ENCODE results near the gene CIC.

Gene CIC

DNA sequence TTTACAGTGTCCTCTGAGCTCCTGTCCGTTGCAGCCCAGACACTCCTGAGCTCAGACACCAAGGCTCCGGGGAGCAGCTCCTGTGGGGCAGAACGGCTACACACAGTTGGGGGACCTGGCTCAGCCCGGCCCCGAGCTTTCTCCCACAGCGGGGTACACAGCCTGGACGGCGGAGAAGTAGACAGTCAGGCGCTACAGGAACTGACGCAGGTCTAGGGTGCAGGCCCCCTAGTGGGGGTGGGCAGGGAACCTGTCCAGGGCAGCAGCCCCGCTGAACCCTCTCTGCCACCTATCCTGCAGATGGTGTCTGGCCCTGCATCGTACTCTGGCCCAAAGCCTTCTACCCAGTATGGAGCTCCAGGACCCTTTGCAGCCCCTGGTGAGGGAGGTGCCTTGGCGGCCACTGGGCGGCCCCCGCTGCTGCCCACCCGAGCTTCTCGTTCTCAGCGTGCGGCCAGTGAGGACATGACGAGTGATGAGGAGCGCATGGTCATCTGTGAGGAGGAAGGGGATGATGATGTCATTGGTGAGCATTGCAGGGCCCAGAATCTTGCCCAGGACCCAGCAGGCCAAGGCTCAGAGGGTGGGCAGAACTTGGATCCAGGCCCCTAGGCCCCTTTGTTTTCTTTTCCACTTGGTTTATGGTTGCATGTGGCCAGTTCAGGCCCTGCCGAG is 20.0 kb downstream of the CIC start:
- ATAC-seq (no peak), DNase-seq (no peak)

DNA sequence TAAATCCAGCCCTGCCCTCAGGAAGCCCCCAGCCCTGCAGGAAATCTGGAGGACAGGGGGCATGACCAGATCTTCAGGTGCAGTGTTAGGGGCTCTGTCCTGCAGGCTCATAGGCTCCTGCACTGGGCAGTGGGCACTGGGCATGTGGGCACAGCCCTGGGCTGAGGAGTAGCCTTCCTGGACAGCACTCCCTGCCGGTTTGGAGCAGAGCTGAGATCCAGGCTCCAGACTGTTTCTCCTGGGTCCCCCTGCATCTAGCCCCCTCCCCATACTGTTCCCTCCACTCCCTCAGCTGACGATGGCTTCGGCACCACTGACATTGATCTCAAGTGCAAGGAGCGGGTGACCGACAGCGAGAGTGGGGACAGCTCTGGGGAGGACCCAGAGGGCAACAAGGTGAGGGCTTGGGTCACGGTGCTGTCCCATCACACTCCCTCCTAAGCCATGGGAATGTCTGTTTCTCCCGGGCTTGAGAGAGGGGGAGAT is 20.5 kb downstream of the CIC start:
- ATAC-seq = no peak
- no peak for DNase-seq

DNA sequence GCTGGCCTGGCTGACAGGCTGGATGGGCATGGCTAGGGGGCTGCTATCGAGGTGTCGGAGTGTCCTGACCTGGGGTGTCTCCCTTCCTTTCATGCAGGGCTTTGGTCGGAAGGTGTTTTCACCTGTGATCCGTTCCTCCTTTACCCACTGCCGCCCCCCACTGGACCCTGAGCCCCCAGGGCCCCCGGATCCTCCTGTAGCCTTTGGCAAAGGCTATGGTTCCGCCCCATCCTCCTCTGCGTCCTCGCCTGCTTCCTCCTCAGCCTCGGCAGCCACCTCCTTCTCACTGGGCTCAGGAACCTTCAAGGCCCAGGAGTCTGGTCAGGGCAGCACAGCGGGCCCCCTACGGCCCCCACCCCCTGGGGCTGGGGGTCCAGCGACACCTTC is 21.1 kb downstream of the CIC start:
- DNase-seq = no peak
- ATAC-seq = no peak

DNA sequence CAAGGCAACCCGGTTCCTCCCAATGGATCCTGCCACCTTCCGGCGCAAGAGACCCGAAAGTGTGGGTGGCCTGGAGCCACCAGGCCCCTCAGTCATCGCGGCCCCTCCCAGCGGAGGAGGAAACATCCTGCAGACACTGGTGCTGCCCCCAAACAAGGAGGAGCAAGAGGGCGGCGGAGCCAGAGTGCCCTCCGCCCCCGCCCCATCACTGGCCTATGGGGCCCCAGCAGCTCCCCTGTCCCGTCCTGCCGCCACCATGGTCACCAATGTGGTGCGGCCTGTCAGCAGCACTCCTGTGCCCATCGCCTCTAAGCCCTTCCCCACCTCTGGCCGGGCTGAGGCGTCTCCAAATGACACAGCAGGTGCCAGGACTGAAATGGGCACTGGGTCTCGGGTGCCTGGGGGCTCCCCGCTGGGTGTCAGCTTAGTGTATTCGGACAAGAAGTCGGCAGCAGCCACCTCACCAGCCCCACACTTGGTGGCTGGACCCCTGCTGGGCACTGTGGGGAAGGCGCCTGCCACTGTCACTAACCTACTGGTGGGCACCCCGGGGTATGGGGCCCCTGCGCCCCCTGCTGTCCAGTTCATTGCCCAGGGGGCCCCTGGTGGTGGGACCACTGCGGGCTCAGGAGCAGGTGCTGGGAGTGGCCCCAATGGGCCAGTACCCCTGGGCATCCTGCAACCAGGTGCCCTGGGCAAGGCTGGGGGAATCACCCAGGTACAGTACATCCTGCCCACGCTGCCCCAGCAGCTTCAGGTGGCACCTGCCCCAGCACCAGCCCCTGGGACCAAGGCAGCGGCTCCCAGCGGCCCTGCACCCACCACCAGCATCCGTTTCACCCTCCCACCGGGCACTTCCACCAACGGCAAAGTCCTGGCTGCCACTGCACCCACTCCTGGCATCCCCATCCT is 21.7 kb downstream of the CIC start:
- DNase-seq (peak; percentile 77), ATAC-seq (peak; percentile 60)

DNA sequence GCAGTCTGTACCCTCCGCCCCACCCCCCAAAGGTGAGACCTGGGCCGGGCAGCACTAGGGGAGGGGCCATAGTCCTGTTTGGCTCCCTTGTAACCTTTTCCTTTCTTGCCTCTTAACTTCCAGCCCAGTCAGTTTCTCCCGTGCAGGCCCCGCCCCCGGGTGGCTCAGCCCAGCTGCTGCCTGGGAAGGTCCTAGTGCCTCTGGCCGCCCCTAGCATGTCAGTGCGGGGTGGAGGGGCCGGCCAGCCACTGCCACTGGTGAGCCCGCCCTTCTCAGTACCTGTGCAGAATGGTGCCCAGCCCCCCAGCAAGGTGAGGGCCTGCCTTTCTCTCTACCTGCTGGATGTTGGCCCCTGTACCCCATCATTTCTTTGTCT is 22.4 kb downstream of the CIC start:
- ATAC-seq = no peak
- no peak for DNase-seq

DNA sequence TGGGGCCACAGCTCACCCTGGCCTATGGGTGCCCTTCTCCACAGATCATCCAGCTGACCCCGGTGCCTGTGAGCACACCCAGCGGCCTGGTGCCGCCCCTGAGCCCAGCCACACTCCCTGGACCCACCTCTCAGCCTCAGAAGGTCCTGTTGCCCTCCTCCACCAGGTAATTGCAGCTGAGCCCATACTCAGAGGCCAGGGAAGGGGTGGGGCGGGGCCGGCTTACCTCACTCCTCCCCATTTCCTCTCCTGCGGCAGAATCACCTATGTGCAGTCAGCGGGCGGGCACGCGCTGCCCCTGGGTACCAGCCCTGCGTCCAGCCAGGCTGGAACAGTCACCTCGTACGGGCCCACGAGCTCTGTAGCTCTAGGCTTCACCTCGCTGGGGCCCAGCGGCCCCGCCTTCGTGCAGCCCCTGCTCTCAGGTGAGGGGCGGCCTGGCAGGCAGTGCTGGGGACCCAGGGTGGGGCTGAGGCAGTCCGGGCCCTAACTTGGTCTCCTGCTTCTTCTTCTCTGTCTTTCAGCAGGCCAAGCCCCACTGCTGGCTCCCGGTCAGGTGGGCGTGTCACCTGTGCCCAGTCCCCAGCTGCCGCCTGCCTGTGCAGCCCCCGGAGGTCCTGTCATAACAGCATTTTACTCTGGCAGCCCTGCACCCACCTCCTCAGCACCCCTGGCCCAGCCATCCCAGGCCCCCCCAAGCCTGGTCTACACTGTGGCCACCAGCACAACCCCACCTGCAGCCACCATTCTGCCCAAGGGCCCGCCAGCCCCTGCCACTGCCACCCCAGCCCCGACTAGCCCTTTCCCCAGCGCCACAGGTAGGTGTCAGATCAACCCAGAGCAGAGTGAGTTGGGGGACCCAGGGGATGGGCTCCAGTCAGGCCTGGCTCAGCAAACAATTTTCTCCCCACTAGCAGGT is 23.2 kb downstream of the CIC start:
- ATAC-seq = no peak
- DNase-seq = no peak

DNA sequence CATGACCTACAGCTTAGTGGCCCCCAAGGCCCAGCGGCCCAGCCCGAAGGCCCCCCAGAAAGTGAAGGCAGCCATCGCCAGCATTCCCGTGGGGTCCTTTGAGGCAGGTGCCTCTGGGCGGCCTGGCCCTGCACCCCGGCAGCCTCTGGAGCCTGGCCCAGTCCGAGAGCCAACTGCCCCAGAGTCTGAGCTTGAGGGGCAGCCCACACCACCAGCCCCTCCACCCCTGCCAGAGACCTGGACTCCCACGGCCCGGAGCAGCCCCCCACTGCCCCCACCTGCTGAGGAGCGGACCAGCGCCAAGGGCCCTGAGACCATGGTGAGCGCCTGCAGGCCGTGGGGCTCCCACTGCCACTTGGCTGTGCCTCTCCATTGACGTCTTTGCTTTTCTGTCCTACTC is 23.9 kb downstream of the CIC start:
- DNase-seq (no peak), ATAC-seq (no peak)

DNA sequence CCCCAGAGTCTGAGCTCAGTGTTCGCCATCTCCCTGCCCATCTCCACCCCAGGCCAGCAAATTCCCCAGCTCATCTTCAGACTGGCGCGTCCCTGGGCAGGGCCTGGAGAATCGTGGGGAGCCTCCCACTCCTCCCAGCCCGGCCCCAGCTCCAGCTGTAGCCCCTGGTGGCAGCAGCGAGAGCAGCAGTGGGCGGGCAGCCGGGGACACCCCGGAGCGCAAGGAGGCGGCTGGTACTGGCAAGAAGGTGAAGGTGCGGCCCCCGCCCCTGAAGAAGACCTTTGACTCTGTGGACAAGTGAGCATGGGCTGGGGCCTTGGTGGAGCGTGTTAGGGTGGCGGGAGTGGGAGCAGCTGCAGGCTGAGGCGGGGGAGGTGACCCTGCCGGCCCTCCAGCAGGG is 24.5 kb downstream of the CIC start:
- DNase-seq (no peak), ATAC-seq (no peak)

DNA sequence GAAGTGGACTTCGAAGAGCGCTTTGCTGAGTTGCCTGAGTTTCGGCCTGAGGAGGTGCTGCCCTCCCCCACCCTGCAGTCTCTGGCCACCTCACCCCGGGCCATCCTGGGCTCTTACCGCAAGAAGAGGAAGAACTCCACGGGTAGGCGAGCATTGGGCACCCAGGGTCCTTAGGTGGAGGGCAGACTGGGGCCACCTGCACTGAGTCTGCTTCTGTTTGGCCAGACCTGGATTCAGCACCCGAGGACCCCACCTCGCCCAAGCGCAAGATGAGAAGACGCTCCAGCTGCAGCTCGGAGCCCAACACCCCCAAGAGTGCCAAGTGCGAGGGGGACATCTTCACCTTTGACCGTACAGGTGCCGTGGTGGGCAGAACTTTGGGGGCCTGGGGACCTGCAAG is 24.9 kb downstream of the CIC start:
- no peak for ATAC-seq

DNA sequence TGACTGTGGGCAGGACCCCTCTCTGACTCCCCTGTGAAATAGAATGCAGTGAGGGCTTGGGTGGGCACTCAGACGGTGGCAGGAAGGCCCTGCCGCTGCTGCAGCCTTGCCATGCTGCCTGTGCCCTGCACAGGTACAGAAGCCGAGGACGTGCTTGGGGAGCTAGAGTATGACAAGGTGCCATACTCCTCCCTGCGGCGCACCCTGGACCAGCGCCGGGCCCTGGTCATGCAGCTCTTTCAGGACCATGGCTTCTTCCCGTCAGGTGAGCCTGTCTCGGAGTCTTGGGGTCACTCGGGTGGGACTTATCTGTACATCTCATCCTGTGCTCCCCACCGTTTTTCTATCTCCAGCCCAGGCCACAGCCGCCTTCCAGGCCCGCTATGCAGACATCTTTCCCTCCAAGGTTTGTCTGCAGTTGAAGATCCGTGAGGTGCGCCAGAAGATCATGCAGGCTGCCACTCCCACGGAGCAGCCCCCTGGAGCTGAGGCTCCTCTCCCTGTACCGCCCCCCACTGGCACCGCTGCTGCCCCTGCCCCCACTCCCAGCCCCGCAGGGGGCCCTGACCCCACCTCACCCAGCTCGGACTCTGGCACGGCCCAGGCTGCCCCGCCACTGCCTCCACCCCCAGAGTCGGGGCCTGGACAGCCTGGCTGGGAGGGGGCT is 25.6 kb downstream of the CIC start:
- no peak for DNase-seq
- no peak for ATAC-seq

More for the DNA sequence above, 24.9 kb downstream of the CIC start:
- no peak for DNase-seq

DNA sequence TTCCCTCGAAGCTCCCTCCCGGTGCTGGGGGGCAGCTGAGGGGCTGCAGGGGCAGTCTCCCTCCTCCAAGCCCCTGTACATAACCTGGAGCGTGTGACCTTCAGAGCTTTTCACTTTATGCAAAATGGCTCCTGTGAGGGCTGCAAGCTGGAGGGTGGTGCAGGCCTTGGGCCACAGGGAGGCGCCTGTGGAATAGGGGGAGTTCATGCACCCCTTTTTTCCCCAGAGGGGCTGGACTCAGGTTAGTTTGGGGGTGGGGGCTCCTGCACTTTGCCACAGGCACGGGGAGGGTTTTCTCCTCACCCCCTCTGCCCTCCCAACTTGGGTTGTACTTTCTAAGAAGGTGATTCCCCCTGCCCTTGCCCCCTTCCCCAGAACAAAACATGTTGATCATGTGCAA is 26.3 kb downstream of the CIC start:
- ATAC-seq (no peak), DNase-seq (no peak)

DNA sequence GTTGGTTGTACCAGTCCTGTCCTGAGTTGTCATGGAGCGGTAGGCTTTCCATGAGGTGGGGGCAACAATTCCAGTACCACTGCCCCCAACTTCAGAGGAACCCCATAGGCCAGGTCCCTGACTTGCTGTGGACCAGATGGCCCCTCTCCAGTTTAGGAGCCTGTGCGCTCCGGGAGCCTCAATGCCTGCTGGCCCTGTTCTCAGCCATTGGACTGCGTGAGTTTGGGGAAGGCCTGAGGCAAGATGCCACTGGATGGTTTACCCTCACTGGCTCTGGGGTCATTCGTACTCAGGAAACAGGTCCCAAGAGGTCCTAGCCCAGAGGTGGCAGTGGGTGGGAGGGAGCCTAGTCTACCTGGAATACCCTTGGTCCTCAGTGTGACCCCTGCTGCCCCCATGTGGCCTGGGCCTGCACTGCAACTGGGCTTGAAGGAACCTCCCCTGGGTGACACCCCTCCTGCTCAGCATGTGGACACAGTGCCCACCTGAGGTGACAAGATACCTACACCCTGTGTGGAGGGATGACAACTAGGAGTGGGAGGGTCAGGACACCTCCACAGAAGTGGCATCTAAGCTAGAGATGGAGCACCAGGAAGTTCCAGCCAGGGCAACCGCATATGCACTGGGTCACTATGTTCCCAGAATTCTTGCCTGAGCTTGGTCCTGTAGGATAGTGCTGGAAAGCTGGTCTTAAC is 26.9 kb downstream of the CIC start:
- ATAC-seq = peak; percentile 79
- peak; percentile 94 for DNase-seq

DNA sequence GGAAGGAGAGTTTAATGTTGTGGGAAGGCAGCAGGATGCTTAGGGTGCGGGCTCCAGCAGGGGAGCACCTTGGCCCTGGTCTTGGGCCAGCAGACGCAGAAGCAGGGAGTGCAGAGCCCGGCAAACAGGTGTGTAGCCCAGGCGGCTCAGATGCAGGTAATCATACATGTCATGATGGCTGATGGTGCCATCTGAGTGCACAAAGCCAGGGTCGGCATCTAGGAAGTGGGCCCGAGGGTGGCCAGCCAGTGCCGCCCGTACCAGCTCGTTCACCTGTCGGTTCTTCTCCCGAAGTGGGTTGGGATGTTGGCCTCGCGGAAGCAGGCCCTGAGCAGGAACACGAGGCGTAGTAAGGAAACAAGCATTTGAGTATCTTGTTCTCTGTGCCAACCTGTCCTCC is 28.0 kb downstream of the CIC start:
- no peak for DNase-seq
- no peak for ATAC-seq

DNA sequence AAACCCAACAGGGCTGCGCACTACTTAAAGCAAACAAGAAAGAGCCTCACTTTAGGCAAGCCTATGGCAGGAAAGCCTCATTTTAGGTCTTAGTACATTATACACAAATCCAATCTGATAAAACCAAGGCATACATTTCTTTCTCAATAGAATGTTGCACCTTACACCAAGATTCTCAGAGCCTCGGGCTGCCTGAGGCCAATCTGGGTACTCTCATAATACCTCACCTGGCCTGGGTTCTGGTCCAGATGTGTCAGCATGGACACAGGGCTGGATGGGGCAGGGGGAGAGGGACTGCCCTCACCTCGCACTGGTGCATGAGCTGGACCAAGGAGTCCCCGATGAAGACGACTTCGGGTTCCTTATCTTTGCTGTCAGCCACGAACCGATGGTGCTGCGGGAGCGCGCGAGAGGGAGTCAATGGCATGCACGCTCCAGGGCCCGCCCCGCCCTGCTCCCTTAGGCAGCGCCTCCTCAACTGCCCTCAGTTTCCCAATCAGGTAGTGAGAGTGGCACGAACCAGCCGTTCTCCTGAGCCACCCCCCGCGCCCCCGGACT is 32.7 kb downstream of the CIC start, which contains the start of gene PRR19:
Gene PRR19, plus strand, starts transcription at position 487 of the 558 bp plus-strand sequence. CDS start 7,453 bp downstream, outside the sequence.
- ATAC-seq (peak; percentile 21), DNase-seq (peak; percentile 46)

DNA sequence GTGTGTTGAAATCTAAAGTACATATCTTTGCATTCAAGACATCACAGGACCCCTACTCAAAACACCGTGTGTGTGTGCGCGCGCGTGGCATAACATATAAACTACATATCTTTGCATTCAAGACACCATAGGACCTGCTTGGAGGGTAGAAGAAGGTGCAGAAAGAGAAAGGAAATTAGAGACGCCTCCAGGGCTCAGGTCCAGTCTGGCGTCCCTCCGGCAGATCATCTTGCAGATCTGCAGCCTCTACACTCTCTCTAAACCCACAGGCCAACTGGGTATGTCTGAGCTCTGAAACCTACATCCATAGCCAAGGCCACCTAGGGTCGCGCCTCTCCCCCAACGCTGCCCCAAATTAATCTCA is 34.0 kb downstream of the CIC start:
- DNase-seq (no peak), ATAC-seq (no peak)

DNA sequence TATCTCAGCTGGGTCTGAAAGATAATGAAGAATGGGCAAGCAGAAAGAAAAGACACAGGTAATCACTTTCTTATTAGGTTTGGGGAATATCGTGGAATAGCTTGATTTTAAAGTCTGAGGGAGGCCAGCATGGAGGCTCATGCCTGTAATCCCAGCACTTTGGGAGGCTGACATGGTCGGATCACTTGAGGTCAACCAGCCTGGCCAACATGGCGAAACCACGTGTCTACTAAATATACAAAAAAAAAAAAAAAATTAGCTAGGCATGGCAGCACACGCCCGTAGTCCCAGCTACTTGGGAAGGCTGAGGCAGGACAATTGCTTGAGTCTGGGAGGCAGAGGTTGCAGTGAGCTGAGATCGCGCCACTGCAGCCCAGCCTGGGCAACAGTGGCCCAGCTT is 34.8 kb downstream of the CIC start:
- DNase-seq (no peak), ATAC-seq (no peak)

DNA sequence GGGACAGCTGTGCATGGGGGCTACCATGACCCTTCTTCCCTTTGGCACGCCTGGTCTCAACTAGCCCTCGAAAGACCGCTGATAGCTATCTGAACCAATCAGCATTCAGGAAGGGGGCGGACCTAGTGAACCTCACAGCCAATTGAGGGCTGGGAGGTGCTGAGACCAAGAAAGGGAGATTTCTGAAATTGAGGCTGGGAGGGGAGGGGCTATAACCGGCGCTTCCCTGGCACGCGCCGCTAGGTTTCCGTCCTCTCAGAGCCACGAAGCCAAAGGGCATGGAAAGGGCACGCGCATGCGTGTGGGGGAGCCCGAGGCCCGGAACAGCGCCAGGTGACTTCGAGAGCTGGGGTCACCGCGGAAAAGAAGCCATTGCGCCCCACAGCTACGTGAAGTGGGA is 37.6 kb downstream of the CIC start:
- no peak for DNase-seq
- no peak for ATAC-seq

DNA sequence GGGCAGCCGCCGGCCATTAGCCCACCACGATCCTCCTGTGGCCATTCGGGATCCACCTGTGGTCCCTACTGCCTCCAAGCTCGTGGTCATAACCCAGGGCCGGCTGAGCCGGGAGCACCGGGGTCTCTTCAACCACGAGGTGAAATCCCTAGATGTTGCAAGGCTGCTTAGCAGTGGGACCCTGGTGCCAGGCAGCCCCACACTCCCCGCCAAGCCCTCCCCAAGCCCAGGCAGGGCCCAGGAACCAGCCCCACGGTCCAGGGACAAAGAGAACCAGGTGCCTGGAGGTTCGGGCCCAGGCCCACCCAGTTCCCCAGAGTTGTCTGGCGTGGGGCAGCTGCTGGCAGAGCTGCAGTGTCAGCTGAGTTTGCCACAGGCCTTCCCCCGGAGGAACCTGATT is 40.6 kb downstream of the CIC start:
- ATAC-seq (no peak), DNase-seq (no peak)

DNA sequence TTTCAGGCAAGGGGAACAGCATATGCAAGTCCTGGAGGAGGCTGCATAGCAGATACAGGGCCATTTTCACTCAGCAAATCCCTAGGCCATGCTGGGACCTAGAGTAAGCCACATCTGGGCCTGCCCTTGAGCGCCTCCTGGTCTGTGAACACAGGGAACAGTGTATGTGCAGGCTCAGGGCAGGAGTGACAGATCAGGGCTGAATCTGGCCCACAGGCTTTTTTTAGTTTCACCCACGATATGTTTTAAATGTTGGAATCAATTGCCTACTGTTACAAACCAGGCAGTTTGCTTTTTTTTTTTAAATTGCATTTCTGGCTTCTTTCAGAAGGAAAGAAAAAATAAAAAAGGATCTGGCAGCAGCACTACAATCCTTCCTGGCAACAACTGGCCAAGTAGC is 42.6 kb downstream of the CIC start:
- ATAC-seq (no peak), DNase-seq (no peak)

DNA sequence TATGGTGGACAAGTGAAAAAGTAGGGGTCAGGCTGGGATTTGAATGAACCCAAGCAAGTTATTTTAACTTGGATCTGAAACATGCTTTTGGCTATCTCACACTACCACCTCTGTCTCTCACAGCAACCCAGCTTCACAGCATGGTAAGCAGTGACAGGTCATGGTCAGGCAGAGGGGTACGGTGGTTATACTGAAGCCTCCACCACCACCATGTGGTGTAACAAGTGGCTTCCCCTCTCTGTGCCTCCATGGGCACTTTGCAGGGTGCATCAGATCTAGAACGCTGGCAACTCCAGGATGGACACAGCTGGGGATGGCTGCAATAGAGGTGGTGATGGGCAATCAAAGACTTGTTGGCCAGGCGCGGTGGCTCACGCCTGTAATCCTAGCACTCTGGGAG is 43.3 kb downstream of the CIC start:
- ATAC-seq (no peak), DNase-seq (no peak)
